ENCODE results near the gene ZNF546. TPM values are rescaled to one million over a fixed set of nuclear protein-coding genes. Genes with fewer than 3 reads are reported as not detected.
"Not testable (repeated sequence)": the region's sequence is repeated elsewhere in the genome, so short reads cannot be mapped to it uniquely, and the experiment has no call there.

The ZNF546 gene
- total RNA-seq, 4 donors from 2014 or later, result 8.4 to 13.3 (median 10.2) TPM

DNA sequence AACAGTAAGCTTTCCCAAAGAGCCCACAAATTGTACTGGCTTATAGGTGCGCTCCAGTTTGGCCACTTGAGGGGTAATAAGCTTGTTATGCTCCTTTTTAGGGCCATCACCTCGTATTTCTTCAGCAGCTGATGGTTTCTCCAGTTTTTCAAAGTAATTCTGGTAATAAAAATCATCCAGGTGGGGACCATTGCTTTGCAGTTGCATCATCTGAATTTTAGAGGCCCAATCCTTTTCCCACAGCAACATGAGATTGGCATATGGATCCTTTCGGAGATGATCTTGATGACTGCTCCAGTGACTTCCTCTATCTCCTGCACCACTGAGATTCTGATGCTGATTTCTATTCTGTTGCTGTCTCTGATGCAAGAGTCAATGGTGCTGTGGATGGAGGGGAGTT is 27.1 kb downstream of the ZNF546 start:
- TF ChIP-seq POLR2A (IDR thresholded peaks at IDR 0.05) (no peak), CTCF (IDR thresholded peaks at IDR 0.05) (no peak)
- Histone ChIP-seq H3K36me3 (no peaks in the 10 kb centered on the region), H3K4me1 (no peaks in the 10 kb centered on the region), H3K9me3 (no peaks in the 10 kb centered on the region), H3K27ac (no peak overlapping the region), H3K27me3 (no peaks in the 10 kb centered on the region), H3K4me3 (replicated peaks in 1 of 3) (no peak overlapping the region)
- intact Hi-C loops (cut with DNase I), result no loop called here
- WGBS, 2 donors, result 91 to 94% methylated on average over 3 of the region's 3 CpGs
- no peak for DNase-seq

DNA sequence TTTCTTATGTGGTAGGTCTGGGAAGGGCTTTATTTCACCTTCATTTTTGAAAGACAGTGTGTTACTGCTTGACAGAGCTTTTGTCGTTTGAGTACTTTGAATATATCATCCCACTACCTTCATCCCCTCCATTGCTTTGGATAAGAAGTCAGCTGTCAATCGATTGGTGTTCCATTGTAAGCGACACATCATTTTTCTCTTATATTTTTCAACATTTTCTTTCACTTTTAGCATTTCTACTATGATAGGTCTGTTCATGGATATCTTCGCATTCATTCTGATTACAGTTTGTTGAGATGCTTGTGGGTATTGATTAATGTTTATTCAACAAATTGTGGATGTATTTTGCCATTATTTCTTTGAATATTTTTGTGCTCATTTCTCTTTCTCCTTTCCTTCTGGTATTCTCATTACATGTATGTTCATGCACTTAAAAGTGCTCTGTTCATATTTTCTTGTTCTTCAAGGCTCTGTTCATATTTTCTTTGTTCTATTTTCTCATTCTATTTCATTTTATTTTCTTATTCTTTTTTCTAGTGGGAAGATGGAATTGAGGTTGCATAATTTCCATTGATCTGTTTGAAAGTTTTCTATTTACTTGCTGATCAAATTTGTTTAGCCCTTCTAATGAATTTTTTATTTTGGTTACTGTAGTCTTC is 29.2 kb downstream of the ZNF546 start:
- Histone ChIP-seq H3K9me3 (no peaks in the 10 kb centered on the region), H3K27me3 (no peaks in the 10 kb centered on the region), H3K4me1 (no peaks in the 10 kb centered on the region), H3K36me3 (no peaks in the 10 kb centered on the region), H3K27ac (no peak overlapping the region), H3K4me3 (replicated peaks in 1 of 3) (no peak overlapping the region)
- DNase-seq, result no peak
- TF ChIP-seq POLR2A (IDR thresholded peaks at IDR 0.05) (no peak), CTCF (IDR thresholded peaks at IDR 0.05) (no peak)
- intact Hi-C loops (cut with DNase I), result no loop called here
- 97 to 98% methylated on average over 4 of the region's 4 CpGs for WGBS, 2 donors

DNA sequence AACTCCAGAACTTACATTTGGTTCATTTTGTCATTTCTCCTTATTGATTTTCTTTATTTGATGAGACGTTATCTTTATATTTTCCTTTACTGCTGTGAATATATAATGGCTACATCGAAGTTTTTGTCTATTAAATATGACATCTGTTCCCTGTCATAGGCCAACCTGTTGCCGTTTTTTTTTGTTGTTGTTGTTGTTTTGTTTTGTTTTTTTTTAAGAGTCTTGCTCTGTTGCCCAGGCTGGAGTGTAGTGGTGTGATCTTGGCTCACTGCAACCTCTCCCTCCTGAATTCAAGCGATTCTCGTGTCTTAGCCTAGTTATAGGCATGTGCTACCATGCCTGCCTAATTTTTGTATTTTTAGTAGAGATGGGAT is 29.7 kb downstream of the ZNF546 start:
- TF ChIP-seq CTCF (IDR thresholded peaks at IDR 0.05), result no peak
- no peak for TF ChIP-seq POLR2A (IDR thresholded peaks at IDR 0.05)
- Histone ChIP-seq H3K36me3 (no peaks in the 10 kb centered on the region), H3K27me3 (no peaks in the 10 kb centered on the region), H3K4me3 (replicated peaks in 1 of 3) (no peak overlapping the region), H3K4me1 (no peaks in the 10 kb centered on the region), H3K27ac (no peak overlapping the region), H3K9me3 (no peaks in the 10 kb centered on the region)
- intact Hi-C loops (cut with DNase I), result no loop called here
- 97% methylated on average over 5 of the region's 5 CpGs for WGBS, 2 donors
- DNase-seq, result no peak

DNA sequence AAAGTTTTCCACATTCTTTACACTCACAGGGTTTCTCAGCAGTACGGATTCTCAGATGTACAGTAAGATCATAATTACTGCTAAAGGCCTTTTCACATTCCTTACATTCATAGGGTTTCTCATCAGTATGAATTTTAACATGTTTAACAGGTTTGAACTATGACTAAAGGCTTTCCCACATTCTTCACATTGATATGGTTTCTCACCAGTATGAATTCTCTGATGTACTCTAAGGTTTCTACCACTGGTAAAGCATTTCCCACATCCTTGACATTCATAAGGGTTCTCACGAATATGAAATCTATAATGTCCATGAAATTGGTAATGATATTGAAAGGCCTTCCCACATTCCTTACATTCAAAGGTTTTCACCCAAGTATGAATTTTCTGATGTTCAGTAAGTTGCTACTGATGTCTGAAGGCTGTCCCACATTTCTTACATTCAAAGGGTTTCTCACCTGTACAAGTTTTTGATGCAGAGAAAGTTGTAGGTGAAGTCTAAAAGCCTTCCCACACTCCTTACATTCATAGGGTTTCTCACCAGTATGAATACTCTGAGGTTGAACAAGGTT is 37.2 kb downstream of the ZNF546 start:
- H3K4me3 ChIP-seq (replicated peaks in 1 of 3), result no peak overlapping the region
- no peaks in the 10 kb centered on the region for H3K27me3 ChIP-seq
- H3K36me3 ChIP-seq, result no peaks in the 10 kb centered on the region
- no peak for TF ChIP-seq CTCF (IDR thresholded peaks at IDR 0.05)
- intact Hi-C loops (cut with DNase I), result no loop called here
- H3K27ac ChIP-seq, result no peak overlapping the region
- WGBS, 2 donors, result 96 to 100% methylated on average over 2 of the region's 2 CpGs
- peaks cover 4% of the 10 kb centered on the region for H3K9me3 ChIP-seq
- H3K4me1 ChIP-seq, result no peaks in the 10 kb centered on the region
- DNase-seq, result no peak

DNA sequence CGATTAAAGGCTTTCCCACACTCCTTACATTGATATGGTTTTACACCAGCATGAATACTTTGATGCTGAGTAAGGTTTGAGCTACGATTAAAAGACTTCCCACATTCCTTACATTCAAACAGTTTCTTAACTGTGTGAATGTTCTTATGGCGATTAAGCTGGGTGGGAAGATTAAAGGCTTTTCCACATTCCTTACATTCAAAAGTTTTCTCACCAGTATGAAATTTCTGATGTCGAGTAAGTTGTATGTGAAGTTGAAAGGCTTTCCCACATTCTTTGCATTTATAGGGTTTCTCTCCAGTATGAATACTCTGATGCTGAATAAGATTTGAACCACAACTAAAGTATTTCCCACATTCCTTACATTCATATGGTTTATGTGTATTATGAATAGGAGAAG is 39.1 kb downstream of the ZNF546 start:
- Histone ChIP-seq H3K9me3 (peaks cover 4% of the 10 kb centered on the region), H3K27me3 (no peaks in the 10 kb centered on the region), H3K4me3 (replicated peaks in 1 of 3) (no peak overlapping the region), H3K36me3 (no peaks in the 10 kb centered on the region), H3K4me1 (no peaks in the 10 kb centered on the region), H3K27ac (no peak overlapping the region)
- intact Hi-C loops (cut with DNase I), result no loop called here
- no peak for TF ChIP-seq CTCF (IDR thresholded peaks at IDR 0.05)
- no peak for TF ChIP-seq POLR2A (IDR thresholded peaks at IDR 0.05)
- no peak for DNase-seq
- WGBS, 2 donors, result 97 to 99% methylated on average over 4 of the region's 4 CpGs

GRCh38 chr19:40038047-40038446 is 41.2 kb downstream of the ZNF546 start:
- H3K4me1 ChIP-seq; H3K9me3 ChIP-seq; H3K36me3 ChIP-seq; H3K4me3 ChIP-seq (replicated peaks in 1 of 3); H3K27ac ChIP-seq; DNase-seq; intact Hi-C loops (cut with DNase I); H3K27me3 ChIP-seq: not testable (repeated sequence)
- 99 to 100% methylated on average over 2 to 3 of the region's 3 CpGs for WGBS, 2 donors

DNA sequence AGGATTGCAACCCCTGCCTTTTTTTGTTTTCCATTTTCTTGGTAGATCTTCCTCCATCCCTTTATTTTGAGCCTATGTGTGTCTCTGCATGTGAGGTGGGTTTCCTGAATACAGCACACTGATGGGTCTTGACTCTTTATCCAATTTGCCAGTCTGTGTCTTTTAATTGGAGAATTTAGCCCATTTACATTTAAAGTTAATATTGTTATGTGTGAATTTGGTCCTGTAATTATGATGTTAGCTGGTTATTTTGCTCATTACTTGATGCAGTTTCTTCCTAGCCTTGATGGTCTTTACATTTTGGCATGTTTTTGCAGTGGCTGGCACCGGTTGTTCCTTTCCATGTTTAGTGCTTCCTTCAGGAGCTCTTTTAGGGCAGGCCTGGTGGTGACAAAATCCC is 44.9 kb downstream of the ZNF546 start:
- H3K4me3 ChIP-seq (replicated peaks in 1 of 3); H3K27ac ChIP-seq; H3K4me1 ChIP-seq; intact Hi-C loops (cut with DNase I); H3K27me3 ChIP-seq; H3K9me3 ChIP-seq; DNase-seq: not testable (repeated sequence)
- whole genome bisulfite sequencing, 2 donors, result 96 to 100% methylated on average over 1 of the region's 1 CpG
- peaks cover 32 to 37% of the 10 kb centered on the region in 2 donors for H3K36me3 ChIP-seq

All from thyroid gland (tissue), 4 donors.